ENCODE measurements around the gene SLC25A19. TPM values are rescaled to one million over a fixed set of nuclear protein-coding genes. Genes with fewer than 3 reads are reported as not detected.
"Not testable (repeated sequence)": the region's sequence is repeated elsewhere in the genome, so short reads cannot be mapped to it uniquely, and the experiment has no call there.

The SLC25A19 gene
- total RNA-seq, 2 donors from 2014 or later: 53.0 to 140 TPM

GRCh38 chr17:75289832-75290337 is 652 bp upstream of the SLC25A19 start:
- peaks cover 5% of the 10 kb centered on the region for H3K36me3 Mint-ChIP-seq
- peak overlapping the region; percentile 99 for H3K27ac Mint-ChIP-seq
- ATAC-seq (peak; percentile 25 to 35), DNase-seq (ENCODE audit: low spot score) (peak; percentile 67)
- no peaks in the 10 kb centered on the region for H3K9me3 Mint-ChIP-seq
- peak overlapping the region; percentile 99 for H3K4me3 Mint-ChIP-seq
- H3K4me1 Mint-ChIP-seq (ENCODE audit: low read depth in 2 of 2): peaks cover 15 to 18% of the 10 kb centered on the region in 2 donors
- H3K27me3 Mint-ChIP-seq: no peaks in the 10 kb centered on the region

DNA sequence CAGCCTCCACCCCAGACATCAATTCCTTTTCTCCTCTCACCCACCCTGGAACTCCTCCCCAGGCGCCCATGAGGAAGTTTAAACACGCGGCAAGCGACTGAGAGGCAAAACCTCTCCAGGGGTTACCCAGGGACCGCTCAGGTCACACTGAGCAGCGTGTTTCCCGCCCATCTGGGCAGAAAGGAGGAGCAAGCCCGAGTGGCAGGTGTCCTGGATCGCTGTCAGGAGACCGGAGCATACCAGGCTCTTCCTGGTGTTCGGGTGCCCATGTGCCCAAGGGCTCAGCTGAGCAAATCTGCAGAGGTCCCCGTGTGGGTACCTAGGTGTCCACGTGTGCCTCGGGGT is 491 bp downstream of the SLC25A19 start:
- peaks cover 15 to 18% of the 10 kb centered on the region in 2 donors for H3K4me1 Mint-ChIP-seq (ENCODE audit: low read depth in 2 of 2)
- ATAC-seq (peak; percentile 1 to 22), DNase-seq (ENCODE audit: low spot score) (no peak)
- no peaks in the 10 kb centered on the region for H3K9me3 Mint-ChIP-seq
- H3K4me3 Mint-ChIP-seq: peak overlapping the region; percentile 99
- H3K27ac Mint-ChIP-seq: peak overlapping the region; percentile 99
- H3K27me3 Mint-ChIP-seq: no peaks in the 10 kb centered on the region
- H3K36me3 Mint-ChIP-seq: peaks cover 5% of the 10 kb centered on the region

DNA sequence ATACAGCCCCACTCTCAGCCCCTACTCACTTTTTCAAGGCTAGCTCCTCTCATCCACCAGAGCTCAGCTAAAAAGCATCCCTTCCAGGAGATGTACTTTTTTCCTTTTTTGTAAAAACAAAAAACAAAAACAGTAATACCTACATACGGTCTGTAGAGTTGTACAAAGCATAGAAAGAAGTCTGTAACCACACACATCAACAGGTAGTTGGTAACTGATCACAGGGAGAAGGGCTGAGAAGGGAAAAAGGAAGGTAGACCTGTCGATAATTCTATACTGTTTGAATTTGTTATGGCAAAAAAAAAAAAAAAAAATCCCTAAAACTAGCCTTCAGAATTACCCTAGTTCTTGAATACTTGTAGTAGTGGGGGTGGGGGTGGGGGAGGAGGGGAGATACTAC is 874 bp downstream of the SLC25A19 start:
- Mint-ChIP-seq H3K27ac (peak overlapping the region; percentile 99), H3K36me3 (peaks cover 5% of the 10 kb centered on the region), H3K27me3 (no peaks in the 10 kb centered on the region), H3K4me3 (peak overlapping the region; percentile 99), H3K9me3 (no peaks in the 10 kb centered on the region), H3K4me1 (ENCODE audit: low read depth in 2 of 2) (peaks cover 15 to 18% of the 10 kb centered on the region in 2 donors)
- DNase-seq (ENCODE audit: low spot score) (no peak), ATAC-seq (no peak)

GRCh38 chr17:75287221-75287620 is 2.0 kb downstream of the SLC25A19 start:
- DNase-seq (ENCODE audit: low spot score) (no peak), ATAC-seq (no peak)
- Mint-ChIP-seq H3K36me3 (peaks cover 5% of the 10 kb centered on the region), H3K27ac (no peak overlapping the region), H3K4me1 (ENCODE audit: low read depth in 2 of 2) (peaks cover 15 to 18% of the 10 kb centered on the region in 2 donors), H3K9me3 (no peaks in the 10 kb centered on the region), H3K4me3 (peak overlapping the region; percentile 34), H3K27me3 (no peaks in the 10 kb centered on the region)

GRCh38 chr17:75285123-75285522 is 4.1 kb downstream of the SLC25A19 start:
- DNase-seq (ENCODE audit: low spot score): no peak
- no peak overlapping the region for H3K4me3 Mint-ChIP-seq
- H3K27ac Mint-ChIP-seq: no peak overlapping the region
- ATAC-seq: no peak
- no peaks in the 10 kb centered on the region for H3K9me3 Mint-ChIP-seq
- H3K36me3 Mint-ChIP-seq: peaks cover 5% of the 10 kb centered on the region
- H3K4me1 Mint-ChIP-seq (ENCODE audit: low read depth in 2 of 2): peaks cover 12 to 14% of the 10 kb centered on the region in 2 donors
- H3K27me3 Mint-ChIP-seq: no peaks in the 10 kb centered on the region

DNA sequence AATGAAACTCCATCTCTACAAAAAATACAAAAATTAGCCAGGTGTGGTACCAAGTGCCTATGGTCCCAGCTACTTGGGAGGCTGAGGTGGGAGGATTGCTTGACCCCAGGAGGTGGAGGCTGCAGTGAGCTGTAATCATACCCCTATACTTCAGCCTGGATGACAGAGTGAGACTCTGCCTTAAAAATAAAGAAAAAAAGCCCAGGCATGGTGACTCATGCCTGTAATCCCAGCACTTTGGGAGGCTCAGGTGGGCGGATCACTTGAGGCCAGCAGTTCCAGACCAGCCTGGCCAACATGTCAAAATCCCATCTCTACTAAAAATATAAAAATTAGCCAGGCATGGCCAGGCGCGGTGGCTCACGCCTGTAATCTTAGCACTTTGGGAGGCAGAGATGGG is 9.0 kb downstream of the SLC25A19 start:
- not testable (repeated sequence) for H3K27ac Mint-ChIP-seq, H3K27me3 Mint-ChIP-seq

DNA sequence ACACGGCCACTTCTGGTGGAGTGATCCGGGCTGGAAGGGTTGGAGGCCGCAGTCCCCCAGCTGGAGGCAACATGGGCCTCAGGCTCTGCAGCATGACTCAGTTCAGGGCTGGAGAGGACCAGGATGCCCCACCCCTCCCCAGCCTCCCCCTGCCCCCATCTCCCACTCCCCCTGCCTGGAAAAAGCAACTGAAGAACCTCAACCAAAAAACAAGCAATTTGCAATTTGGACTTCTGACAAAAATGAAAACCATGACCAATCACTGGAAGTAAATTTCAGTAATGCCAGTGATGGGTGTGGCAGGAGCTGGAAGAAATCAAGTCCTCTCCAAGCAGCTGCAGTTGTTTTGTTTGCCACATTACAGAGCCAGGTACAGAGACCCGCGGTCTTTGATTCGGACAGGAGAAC is 11.6 kb downstream of the SLC25A19 start:
- Mint-ChIP-seq H3K4me3 (no peak overlapping the region), H3K36me3 (peaks cover 4% of the 10 kb centered on the region)
- ATAC-seq: no peak

More for the DNA sequence above, 9.0 kb downstream of the SLC25A19 start:
- not testable (repeated sequence) for H3K36me3 Mint-ChIP-seq; H3K4me1 Mint-ChIP-seq (ENCODE audit: low read depth in 2 of 2); H3K9me3 Mint-ChIP-seq; H3K4me3 Mint-ChIP-seq; DNase-seq (ENCODE audit: low spot score); ATAC-seq

DNA sequence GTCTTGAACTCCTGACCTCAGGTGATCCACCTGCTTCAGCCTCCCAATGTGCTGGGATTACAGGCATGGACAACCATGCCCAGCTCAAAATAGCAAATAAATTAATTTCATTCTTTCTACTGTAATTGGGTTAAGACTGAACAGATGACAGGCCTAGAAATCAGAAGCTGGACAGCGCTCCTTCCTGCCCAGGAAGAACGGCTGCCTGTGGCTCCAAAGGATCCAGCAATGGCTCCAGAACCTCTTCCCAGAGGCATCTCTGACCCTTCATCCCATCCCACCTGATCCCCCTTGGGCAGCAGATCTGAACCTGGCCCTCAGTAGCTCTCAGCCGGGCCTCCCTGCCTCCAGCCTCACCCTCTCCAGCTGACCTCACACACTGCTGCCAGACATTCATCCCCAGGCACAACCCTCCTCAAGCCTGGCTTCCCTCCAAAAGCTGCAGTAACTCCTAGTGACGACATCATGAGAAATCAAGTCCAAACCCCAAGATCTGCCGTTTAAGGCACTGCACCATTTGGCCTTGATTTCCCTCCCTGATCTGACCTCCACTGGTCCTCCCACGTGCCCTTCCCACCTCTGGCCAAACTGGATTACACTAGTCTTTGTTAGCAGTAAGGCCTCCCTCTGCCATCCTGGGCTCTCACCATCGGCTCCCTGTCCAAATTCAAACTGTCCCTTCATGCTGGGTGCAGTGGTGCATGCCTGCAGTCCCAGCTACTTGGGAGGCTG is 15.1 kb downstream of the SLC25A19 start:
- DNase-seq (ENCODE audit: low spot score): no peak
- ATAC-seq: no peak
- Mint-ChIP-seq H3K36me3 (peaks cover 4% of the 10 kb centered on the region), H3K4me3 (peak overlapping the region; percentile 25), H3K27ac (peak overlapping the region in 1 of 2 donors; percentile 25), H3K9me3 (no peaks in the 10 kb centered on the region), H3K27me3 (no peaks in the 10 kb centered on the region), H3K4me1 (ENCODE audit: low read depth in 2 of 2) (peaks cover 18 to 20% of the 10 kb centered on the region in 2 donors)

More for the DNA sequence above, 11.6 kb downstream of the SLC25A19 start:
- DNase-seq (ENCODE audit: low spot score): no peak
- Mint-ChIP-seq H3K9me3 (no peaks in the 10 kb centered on the region), H3K27me3 (no peaks in the 10 kb centered on the region), H3K4me1 (ENCODE audit: low read depth in 2 of 2) (peaks cover 2 to 9% of the 10 kb centered on the region in 2 donors), H3K27ac (no peak overlapping the region)

GRCh38 chr17:75272848-75273184 is 16.4 kb downstream of the SLC25A19 start:
- Mint-ChIP-seq H3K36me3 (peaks cover 4% of the 10 kb centered on the region), H3K4me3 (peak overlapping the region; percentile 91), H3K9me3 (no peaks in the 10 kb centered on the region), H3K4me1 (ENCODE audit: low read depth in 2 of 2) (peaks cover 23 to 26% of the 10 kb centered on the region in 2 donors), H3K27ac (peak overlapping the region; percentile 56 to 74), H3K27me3 (no peaks in the 10 kb centered on the region)
- ATAC-seq (no peak), DNase-seq (ENCODE audit: low spot score) (no peak)

- H3K27ac Mint-ChIP-seq: peak overlapping the region; percentile 74 to 81
- peaks cover 23 to 27% of the 10 kb centered on the region in 2 donors for H3K4me1 Mint-ChIP-seq (ENCODE audit: low read depth in 2 of 2)
- ATAC-seq (no peak), DNase-seq (ENCODE audit: low spot score) (no peak)
- H3K27me3 Mint-ChIP-seq: no peaks in the 10 kb centered on the region
- peaks cover 4% of the 10 kb centered on the region for H3K36me3 Mint-ChIP-seq
- H3K9me3 Mint-ChIP-seq: no peaks in the 10 kb centered on the region
- H3K4me3 Mint-ChIP-seq: peak overlapping the region; percentile 91
Observed at GRCh38 chr17:75271955-75272847, 17.0 kb downstream of the SLC25A19 start.

GRCh38 chr17:75271233-75271954 is 17.8 kb downstream of the SLC25A19 start:
- no peaks in the 10 kb centered on the region for H3K27me3 Mint-ChIP-seq

DNA sequence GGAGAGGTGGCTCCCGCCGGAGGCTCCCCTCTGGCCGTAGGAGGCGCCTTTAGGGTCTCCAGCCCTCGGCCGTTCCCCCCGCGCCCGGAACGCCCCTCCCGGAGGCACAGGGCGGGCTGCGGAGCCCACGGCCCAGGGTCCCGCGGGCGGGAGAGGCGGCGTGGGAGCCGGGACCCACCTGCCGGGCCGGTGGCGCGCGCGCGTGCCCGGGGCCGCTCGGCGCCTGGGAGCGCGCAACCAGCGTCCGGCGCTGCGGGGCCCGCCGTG is 18.3 kb downstream of the SLC25A19 start, which contains the start of gene MIF4GD:
TSS of gene MIF4GD (minus strand) at position 266 of the 267 bp plus-strand sequence. CDS start 1,036 bp downstream, outside the sequence.
- H3K4me3 Mint-ChIP-seq: peak within 1 kb of the TSS; percentile 91

More at GRCh38 chr17:75271233-75271954, 17.8 kb downstream of the SLC25A19 start:
- Mint-ChIP-seq H3K36me3 (peaks cover 4% of the 10 kb centered on the region), H3K27ac (peak overlapping the region; percentile 74 to 81), H3K4me3 (peak overlapping the region; percentile 91), H3K4me1 (ENCODE audit: low read depth in 2 of 2) (peaks cover 23 to 30% of the 10 kb centered on the region in 2 donors), H3K9me3 (no peaks in the 10 kb centered on the region)
- DNase-seq (ENCODE audit: low spot score): peak; percentile 93
- peak; percentile 92 to 93 for ATAC-seq

DNA sequence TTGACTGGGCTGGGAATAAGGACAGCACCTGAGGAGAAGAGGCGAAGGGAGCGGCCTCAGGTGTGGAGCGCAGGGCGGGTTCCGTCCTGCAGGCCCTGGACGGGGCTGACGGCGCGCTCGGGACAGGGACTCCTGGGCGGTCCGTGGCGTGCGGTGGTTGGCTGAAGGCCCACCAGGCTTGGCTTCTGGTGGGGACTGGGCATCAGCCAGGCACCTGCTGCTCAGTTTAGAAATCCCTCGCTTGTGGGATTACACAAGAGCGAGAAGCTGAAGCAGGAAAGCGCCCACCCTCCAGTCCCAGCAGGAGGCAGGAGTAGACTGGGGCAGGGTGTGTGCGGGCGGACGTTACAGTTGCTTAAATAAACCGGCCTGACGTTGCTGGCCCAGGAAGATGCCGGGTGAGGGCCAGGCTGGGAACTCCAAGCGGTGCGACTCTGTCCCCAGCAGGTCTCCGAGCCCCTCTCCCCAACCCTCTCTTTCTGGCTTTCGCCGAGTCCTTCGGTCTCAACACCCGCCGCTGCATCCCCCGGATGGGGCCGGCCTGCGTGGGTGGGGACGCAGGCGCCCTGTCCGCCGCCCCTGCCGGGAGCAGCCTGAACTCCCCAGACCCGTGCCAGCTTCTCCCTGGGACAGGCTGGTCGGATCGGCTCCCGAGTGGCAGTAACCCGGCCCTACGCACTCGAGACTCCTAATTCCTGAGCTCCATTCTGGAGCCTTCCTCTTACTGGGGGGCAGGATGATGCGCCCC is 18.8 kb downstream of the SLC25A19 start:
- ATAC-seq: peak; percentile 71 to 82
- Mint-ChIP-seq H3K27ac (peak overlapping the region; percentile 77 to 78), H3K4me1 (ENCODE audit: low read depth in 2 of 2) (peaks cover 23 to 29% of the 10 kb centered on the region in 2 donors), H3K9me3 (no peaks in the 10 kb centered on the region), H3K4me3 (peak overlapping the region; percentile 85), H3K27me3 (no peaks in the 10 kb centered on the region), H3K36me3 (peaks cover 3% of the 10 kb centered on the region)
- DNase-seq (ENCODE audit: low spot score): peak; percentile 87

More for the DNA sequence above, 18.3 kb downstream of the SLC25A19 start, which contains the start of gene MIF4GD:
- Mint-ChIP-seq H3K9me3 (no peaks in the 10 kb centered on the region), H3K27me3 (no peaks in the 10 kb centered on the region), H3K27ac (peak within 1 kb of the TSS; percentile 77 to 81), H3K4me1 (ENCODE audit: low read depth in 2 of 2) (peaks cover 23 to 30% of the 10 kb centered on the region in 2 donors), H3K36me3 (peaks cover 4% of the 10 kb centered on the region)
- ATAC-seq: peak in 1 of 2 donors; percentile 25
- DNase-seq (ENCODE audit: low spot score): no peak

Data from natural killer cell treated with Interleukin-12 subunit alpha and Interleukin-12 subunit beta and Interleukin-15 and Interleukin-18, amount 100 ng/mL, for 72 hours (primary cell).